T1000 (cell line): ENCODE data around the gene DDR1.
A peak's percentile ranks its signal among the peaks of the same experiment; 100 is the strongest.

ENCODE experiments used
- DNase-seq: peaks from one replicate; lab custom pipeline; 2025; ENCODE audit warnings: mixed read lengths; lab: John Stamatoyannopoulos, UW

Gene DDR1

DNA sequence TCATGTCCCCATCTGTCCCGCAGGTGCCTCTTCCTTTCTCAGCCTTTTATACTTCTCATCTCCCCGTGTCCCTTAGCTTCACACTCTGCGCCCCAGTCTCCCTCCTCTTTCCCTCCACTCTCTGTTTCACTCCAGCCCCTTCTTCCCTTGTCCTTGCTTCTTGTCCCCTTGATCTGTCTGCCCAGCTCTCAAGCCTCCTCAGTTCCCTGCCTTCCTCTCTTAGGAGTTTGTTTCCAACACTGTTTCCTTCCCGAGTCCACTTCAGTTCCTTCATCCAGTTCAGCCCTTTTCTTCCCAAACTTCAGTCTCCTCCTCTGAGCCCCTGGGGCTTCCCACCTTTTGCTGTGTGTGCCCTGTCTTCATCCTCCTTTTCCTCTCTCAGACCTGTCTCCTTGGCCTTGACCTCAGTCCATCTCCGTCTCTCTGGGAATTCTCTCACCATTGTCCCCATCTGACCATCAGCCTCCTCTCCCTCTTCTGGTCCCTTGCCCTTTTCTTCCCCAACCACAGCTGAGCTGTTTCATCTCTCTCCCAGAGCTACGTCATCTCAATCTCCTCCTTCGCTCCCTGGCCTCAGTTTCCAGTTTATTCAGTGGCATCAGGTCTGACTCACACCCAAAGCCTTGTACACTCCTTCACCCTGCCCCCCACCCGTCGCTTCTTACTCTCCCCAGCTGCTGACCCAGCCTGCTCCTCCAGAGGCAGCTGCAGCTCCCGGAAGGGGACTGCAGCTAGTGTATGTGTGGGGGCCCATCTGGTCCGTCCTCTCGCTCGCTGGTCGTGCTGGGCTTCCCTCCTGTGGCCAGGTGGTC lies 2.7 kb upstream of the DDR1 start:
- no peak for DNase-seq

- no peak for DNase-seq
These were observed 2.0 kb upstream of the DDR1 start for GRCh38 chr6:30882204-30882758.

- no peak for DNase-seq
These were observed 1.3 kb upstream of the DDR1 start for GRCh38 chr6:30882759-30883684.

- DNase-seq = no peak
These were observed 482 bp downstream of the DDR1 start for GRCh38 chr6:30884521-30885480.

- no peak for DNase-seq
These were observed 1.2 kb downstream of the DDR1 start for GRCh38 chr6:30885481-30885998.

DNA sequence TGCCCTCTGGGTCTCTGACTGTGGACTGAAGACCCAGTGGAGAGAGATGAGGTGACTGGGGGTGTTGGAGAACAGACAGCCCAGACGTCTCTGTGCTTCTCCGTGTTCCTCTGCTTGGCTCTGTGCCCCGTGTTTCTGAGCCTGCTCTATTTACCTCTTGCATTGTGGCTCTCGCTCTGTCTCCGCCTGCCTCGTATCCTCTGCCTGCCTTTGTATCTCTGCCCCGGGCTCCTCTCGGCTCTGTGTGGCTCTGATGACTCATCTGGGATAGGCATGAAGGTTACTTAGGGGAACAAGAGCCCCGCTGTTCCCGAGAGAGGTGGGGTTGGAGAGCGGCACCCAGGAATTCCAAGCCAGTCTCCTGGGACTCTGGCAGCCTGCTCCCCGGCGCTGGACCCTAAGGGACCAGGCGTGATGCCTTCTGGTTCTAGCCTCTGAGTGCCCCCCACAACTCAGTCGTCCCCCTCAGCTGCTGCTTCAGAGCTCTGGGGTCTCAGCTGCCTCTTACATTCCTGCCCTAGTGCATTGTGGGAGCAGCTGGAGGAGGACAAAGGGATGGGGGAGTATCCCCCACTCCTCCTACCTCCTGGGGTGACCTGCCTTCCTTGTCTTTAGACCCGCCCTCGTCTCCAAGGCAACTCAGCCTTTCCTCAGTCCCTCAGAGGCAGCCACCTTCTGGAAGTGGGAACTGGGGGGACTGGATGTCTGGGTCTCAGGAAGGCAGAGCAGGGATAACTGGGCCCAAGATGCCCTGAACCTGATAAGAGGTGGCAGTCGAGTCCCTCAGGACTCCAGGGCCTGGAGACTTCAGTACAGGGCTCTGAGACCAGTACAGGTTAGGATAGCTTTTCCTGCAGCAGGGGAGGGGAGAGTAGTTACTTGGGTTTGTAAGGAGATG lies 1.9 kb downstream of the DDR1 start:
- DNase-seq = peak; percentile 84

DNA sequence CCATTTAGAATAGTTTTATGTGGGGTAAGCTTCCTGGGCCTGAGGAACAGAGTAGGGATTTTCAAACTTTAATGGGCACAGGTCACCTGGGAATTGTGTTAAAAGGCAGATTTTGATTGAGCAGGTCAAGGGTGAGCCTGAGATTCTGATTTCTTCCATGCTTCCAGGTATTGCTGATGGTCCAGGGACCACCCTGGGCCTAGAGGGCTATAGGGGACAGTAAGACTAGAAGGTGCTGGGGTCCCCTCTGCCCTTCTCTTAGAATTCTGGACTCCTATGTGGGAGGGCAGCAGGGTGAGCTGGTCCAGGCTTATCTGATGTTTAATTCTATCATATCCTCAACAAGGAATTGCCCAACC lies 2.6 kb downstream of the DDR1 start:
- no peak for DNase-seq

DNA sequence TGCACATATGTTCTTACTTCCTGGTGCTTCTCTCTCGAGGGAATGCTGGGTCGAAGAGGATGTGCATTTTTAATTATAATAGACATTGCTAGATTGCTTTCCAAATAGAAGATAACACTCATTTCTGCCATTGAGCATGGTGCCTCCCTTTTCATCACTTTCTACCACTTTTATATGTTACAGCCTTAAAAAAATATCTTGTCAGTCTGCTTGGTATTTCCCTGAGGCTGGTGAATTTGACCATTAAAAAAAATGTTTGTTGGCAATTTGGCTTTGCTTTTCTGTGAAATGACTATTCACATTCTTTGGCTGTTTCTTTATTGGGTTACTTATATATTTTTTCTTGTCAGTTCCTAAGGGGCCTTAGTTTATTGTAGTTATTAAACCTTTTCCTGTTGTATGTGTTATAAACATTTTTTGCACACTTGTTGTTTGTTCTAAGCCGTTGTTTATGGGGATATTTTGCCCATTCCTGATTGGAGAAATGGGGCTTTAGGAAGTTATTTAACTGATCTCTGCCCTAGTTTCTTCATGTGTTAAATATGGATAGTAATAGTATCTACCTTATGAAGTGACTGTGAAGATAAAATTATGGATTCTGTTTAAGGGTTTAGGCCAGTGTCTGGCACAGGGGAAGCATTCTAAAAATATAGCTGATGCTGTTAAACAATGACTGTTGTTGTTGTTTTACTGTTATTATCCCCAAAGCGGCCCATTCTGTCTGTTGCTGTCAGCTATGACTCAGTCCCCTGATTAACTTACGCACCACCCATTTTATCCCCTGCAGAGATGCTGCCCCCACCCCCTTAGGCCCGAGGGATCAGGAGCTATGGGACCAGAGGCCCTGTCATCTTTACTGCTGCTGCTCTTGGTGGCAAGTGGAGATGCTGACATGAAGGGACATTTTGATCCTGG lies 3.8 kb downstream of the DDR1 start:
- peak; percentile 56 for DNase-seq

- no peak for DNase-seq
These were observed 4.6 kb downstream of the DDR1 start for GRCh38 chr6:30888816-30889495.

GRCh38 chr6:30889496-30889885 lies 5.2 kb downstream of the DDR1 start:
- DNase-seq = no peak

- DNase-seq = no peak
These were observed 5.8 kb downstream of the DDR1 start for GRCh38 chr6:30889921-30890645.

GRCh38 chr6:30890646-30891449 lies 6.5 kb downstream of the DDR1 start:
- DNase-seq = no peak

DNA sequence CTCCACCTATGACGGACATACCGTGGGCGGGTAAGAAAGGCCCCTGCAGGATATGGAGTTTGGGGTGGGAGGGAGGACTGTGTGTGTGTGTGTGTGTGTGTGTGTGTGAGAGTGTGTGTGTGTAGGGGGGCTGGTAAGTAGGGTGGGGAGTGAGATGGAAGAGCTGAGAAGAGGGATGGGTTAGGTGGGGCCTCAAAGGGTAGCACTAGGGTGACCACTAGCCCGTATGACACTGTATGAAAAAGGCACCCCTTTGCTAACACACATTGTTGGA lies 7.1 kb downstream of the DDR1 start:
- no peak for DNase-seq

- DNase-seq = no peak
These were observed 7.7 kb downstream of the DDR1 start for GRCh38 chr6:30891816-30892538.

- no peak for DNase-seq
These were observed 8.8 kb downstream of the DDR1 start for GRCh38 chr6:30893001-30893591.

GRCh38 chr6:30893666-30894065 lies 9.3 kb downstream of the DDR1 start:
- no peak for DNase-seq
